ENCODE measurements around the gene SUZ12. TPM values are rescaled to one million over a fixed set of nuclear protein-coding genes. Genes with fewer than 3 reads are reported as not detected.
A peak's percentile ranks its signal among the peaks of the same experiment; 100 is the strongest.
"Not testable (repeated sequence)": the region's sequence is repeated elsewhere in the genome, so short reads cannot be mapped to it uniquely, and the experiment has no call there.

Gene SUZ12
- polyA plus RNA-seq, 1 of the 3 experiments (the other 2 are of a cell fraction), result 6.3 TPM

DNA sequence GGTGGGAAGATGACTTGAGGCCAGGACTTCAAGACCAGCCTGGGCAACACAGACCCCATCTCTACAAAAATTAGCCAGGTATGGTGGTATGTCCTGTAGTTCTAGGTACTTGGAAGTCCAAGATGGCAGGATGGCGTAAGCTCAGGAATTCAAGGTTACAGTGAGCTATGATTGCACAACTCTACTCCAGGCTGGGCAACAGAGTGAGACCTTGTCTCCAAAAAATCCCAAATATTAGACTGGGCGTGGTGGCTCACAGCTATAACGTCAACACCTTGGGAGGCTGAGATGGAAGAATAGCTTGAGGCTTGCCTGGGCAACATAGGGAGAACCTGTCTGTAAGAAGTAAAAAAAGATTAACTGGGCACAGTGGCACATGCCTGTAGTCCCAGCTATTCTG, 30.8 kb downstream of the SUZ12 start (continued):
- TF ChIP-seq RCOR1 (IDR thresholded peaks at IDR 0.05; ENCODE audit: low read length) (no peak), RAD21 (IDR thresholded peaks at IDR 0.05; ENCODE audit: low read length) (no peak), MEF2A (IDR thresholded peaks at IDR 0.05; ENCODE audit: borderline replicate concordance, low read depth) (no peak), SIN3A (IDR thresholded peaks at IDR 0.05; ENCODE audit: borderline replicate concordance, low read depth, low read length) (no peak)
- TF ChIP-seq, protein P1, sequence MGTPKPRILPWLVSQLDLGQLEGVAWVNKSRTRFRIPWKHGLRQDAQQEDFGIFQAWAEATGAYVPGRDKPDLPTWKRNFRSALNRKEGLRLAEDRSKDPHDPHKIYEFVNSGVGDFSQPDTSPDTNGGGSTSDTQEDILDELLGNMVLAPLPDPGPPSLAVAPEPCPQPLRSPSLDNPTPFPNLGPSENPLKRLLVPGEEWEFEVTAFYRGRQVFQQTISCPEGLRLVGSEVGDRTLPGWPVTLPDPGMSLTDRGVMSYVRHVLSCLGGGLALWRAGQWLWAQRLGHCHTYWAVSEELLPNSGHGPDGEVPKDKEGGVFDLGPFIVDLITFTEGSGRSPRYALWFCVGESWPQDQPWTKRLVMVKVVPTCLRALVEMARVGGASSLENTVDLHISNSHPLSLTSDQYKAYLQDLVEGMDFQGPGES (IDR thresholded peaks at IDR 0.05; ENCODE audit: low read depth, low read length), result no peak

DNA sequence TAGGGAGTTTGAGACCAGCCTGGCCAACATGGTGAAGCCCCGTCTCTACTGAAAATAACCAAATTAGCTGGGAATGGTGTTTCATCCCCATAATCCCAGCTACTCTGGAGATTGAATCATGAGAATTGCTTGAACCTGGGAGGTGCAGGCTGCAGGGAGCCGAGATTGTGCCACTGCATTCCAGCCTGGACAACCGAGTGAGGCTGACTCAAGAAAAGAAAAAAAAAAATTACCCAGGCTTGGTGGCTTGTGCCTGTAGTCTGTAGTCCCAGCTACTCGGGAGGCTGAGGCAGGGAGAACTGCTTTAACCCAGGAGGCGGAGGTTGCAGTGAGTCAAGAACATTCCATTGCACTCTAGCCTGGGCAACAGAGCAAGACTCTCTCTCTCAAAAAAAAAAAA, 33.6 kb downstream of the SUZ12 start:
- H3K27me3 ChIP-seq (ENCODE audit: insufficient read depth); POLR2A ChIA-PET; H4K20me1 ChIP-seq (ENCODE audit: insufficient read depth); H3K9me2 ChIP-seq; H3K27ac ChIP-seq (ENCODE audit: low read depth in 2 of 2, low read length in 1 of 2); H3K4me2 ChIP-seq; H3K9me3 ChIP-seq; CTCF ChIA-PET; H2AFZ ChIP-seq (ENCODE audit: low read depth); H3K4me3 ChIP-seq (ENCODE audit: low read depth in 2 of 2, low read length in 1 of 2); H3K9ac ChIP-seq; H3K4me1 ChIP-seq (ENCODE audit: control insufficient read depth in 1 of 2, insufficient read depth in 2 of 2, low read depth in 1 of 2, low read length in 1 of 2); DNase-seq: not testable (repeated sequence)
- Histone ChIP-seq H3F3A (replicated peaks; ENCODE audit: insufficient read depth) (peaks cover 25% of the 10 kb centered on the region), H3K36me3 (replicated peaks in 1 of 2; ENCODE audit: control insufficient read depth in 1 of 2, insufficient read depth in 2 of 2, low read length in 1 of 2) (peaks cover 9 to 54% of the 10 kb centered on the region in 2 experiments), H3K79me2 (ENCODE audit: insufficient read depth) (peaks cover 32% of the 10 kb centered on the region)
- 88% methylated on average over 5 of the region's 5 CpGs for WGBS (ENCODE audit: low lambda C conversion rate)

DNA sequence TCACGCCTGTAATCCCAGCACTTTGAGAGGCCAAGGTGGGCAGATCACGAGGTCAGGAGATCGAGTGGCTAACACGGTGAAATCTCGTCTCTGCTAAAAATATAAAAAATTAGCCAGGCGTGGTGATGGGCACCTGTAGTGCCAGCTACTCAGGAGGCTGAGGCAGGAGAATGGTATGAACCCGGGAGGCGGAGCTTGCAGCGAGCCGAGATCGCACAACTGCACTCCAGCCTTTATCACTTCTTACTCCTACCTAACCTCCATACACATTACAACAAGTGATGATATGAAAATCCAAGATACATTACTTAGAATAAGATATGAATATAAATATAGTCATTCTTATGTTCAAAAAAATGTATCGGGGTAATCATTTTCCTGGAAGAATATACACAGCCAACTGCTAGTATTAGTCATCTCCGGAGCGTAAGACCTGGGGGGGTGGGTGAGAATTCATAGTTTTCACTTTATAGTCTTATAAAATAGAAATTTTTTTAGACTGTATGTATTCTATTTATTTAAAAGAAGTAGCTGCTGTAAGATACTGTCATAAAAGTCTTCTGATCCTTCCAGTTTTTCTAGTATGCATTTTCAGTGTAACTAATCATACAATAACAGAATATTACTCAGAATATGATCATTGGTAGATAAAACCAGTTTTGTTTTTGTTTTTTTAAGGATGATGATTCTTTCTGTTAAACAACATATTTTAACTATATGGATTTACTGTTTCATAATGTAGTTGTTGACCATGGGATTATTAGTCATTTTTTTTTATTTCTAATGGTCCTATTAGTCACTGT, 37.7 kb downstream of the SUZ12 start:
- H3K9ac ChIP-seq; H3K27me3 ChIP-seq (ENCODE audit: insufficient read depth); H2AFZ ChIP-seq (ENCODE audit: low read depth); H3K79me2 ChIP-seq (ENCODE audit: insufficient read depth); CTCF ChIA-PET; H3K4me2 ChIP-seq; DNase-seq; H4K20me1 ChIP-seq (ENCODE audit: insufficient read depth); H3K4me3 ChIP-seq (ENCODE audit: low read depth in 2 of 2, low read length in 1 of 2); H3K4me1 ChIP-seq (ENCODE audit: control insufficient read depth in 1 of 2, insufficient read depth in 2 of 2, low read depth in 1 of 2, low read length in 1 of 2); H3K9me2 ChIP-seq; POLR2A ChIA-PET; H3K9me3 ChIP-seq: not testable (repeated sequence)
- peak overlapping the region in 1 of 2 experiments; percentile 69; a peak in 2 of 4 replicates for H3K27ac ChIP-seq (ENCODE audit: low read depth in 2 of 2, low read length in 1 of 2)
- peaks cover 25% of the 10 kb centered on the region for H3F3A ChIP-seq (replicated peaks; ENCODE audit: insufficient read depth)
- peaks cover 29 to 49% of the 10 kb centered on the region in 2 experiments for H3K36me3 ChIP-seq (replicated peaks in 1 of 2; ENCODE audit: control insufficient read depth in 1 of 2, insufficient read depth in 2 of 2, low read length in 1 of 2)
- WGBS (ENCODE audit: low lambda C conversion rate), result 90% methylated on average over 14 of the region's 14 CpGs

DNA sequence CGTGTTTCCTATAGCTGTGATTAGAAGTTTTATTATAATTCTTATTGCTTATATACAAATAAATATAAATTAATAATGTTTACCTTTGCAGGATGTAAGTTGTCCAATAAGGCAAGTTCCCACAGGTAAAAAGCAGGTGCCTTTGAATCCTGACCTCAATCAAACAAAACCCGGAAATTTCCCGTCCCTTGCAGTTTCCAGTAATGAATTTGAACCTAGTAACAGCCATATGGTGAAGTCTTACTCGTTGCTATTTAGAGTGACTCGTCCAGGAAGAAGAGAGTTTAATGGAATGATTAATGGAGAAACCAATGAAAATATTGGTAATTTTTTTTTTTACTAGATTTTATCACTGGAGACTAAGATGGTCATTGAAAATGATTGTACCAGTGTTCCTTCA, 38.6 kb downstream of the SUZ12 start:
- H3K4me2 ChIP-seq; H4K20me1 ChIP-seq (ENCODE audit: insufficient read depth); H3K9ac ChIP-seq; H3K9me2 ChIP-seq; H3K4me3 ChIP-seq (ENCODE audit: low read depth in 2 of 2, low read length in 1 of 2); CTCF ChIA-PET; H3K79me2 ChIP-seq (ENCODE audit: insufficient read depth); H3K9me3 ChIP-seq; H3K27me3 ChIP-seq (ENCODE audit: insufficient read depth); H2AFZ ChIP-seq (ENCODE audit: low read depth); POLR2A ChIA-PET; DNase-seq; H3K4me1 ChIP-seq (ENCODE audit: control insufficient read depth in 1 of 2, insufficient read depth in 2 of 2, low read depth in 1 of 2, low read length in 1 of 2): not testable (repeated sequence)
- Histone ChIP-seq H3K27ac (ENCODE audit: low read depth in 2 of 2, low read length in 1 of 2) (peak overlapping the region in 1 of 2 experiments; percentile 69; a peak in 2 of 4 replicates), H3K36me3 (replicated peaks in 1 of 2; ENCODE audit: control insufficient read depth in 1 of 2, insufficient read depth in 2 of 2, low read length in 1 of 2) (peaks cover 31 to 50% of the 10 kb centered on the region in 2 experiments), H3F3A (replicated peaks; ENCODE audit: insufficient read depth) (peaks cover 25% of the 10 kb centered on the region)
- 71% methylated on average over 5 of the region's 5 CpGs for WGBS (ENCODE audit: low lambda C conversion rate)

DNA sequence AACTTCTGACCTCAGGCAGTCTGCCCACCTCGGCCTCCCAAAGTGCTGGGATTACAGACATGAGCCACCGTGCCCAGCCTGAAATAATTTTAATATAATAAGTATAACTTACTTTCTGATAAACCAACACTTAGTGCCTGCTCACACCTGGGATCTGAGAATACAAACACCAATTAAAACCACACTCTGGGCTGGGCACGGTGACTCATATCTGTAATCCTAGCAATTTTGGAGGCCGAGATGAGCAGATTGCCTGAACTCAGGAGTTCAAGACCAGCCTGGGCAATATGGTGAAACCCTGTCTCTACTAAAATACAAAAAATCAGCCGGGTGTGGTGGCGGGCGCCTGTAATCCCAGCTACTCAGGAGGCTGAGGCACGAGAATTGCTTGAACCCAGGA, 55.0 kb downstream of the SUZ12 start:
- Histone ChIP-seq H3K36me3 (replicated peaks in 1 of 2; ENCODE audit: control insufficient read depth in 1 of 2, insufficient read depth in 2 of 2, low read length in 1 of 2) (peaks cover 55 to 82% of the 10 kb centered on the region in 2 experiments), H3F3A (replicated peaks; ENCODE audit: insufficient read depth) (peaks cover 13% of the 10 kb centered on the region)
- 95% methylated on average over 8 of the region's 8 CpGs for WGBS (ENCODE audit: low lambda C conversion rate)
- H3K27me3 ChIP-seq (ENCODE audit: insufficient read depth); H3K4me3 ChIP-seq (ENCODE audit: low read depth in 2 of 2, low read length in 1 of 2); H3K4me1 ChIP-seq (ENCODE audit: control insufficient read depth in 1 of 2, insufficient read depth in 2 of 2, low read depth in 1 of 2, low read length in 1 of 2); H3K9ac ChIP-seq; DNase-seq; H3K27ac ChIP-seq (ENCODE audit: low read depth in 2 of 2, low read length in 1 of 2); H2AFZ ChIP-seq (ENCODE audit: low read depth); H3K9me3 ChIP-seq; POLR2A ChIA-PET; H3K79me2 ChIP-seq (ENCODE audit: insufficient read depth); H3K4me2 ChIP-seq; H4K20me1 ChIP-seq (ENCODE audit: insufficient read depth); H3K9me2 ChIP-seq; CTCF ChIA-PET: not testable (repeated sequence)
